K562 (cell line): ENCODE measurements around the gene ATXN7. TPM values are rescaled to one million over a fixed set of nuclear protein-coding genes. Genes with fewer than 3 reads are reported as not detected.

Experiments
- ATAC-seq: fragments of 200-7000 bp; cut with Tn5 transposase; 3 replicates; pipeline ENCODE4 v1.9.1; 2020; ENCODE audit warnings: moderate library complexity
- BruUV-seq: library from RNA; stranded (reverse); fragments of 400-500 nt; replicated peaks from 2 replicates; lab custom pipeline; 2021; lab: Mats Ljungman, UMichigan
- CTCF ChIA-PET: fragments of 300-600 bp; formaldehyde crosslinking; extraction: SDS; loops from one replicate; lab custom pipeline; 2021; ENCODE audit warnings: low intra/inter-chr PET ratio; lab: Yijun Ruan, JAX
- POLR2A ChIA-PET: fragments of 300-600, 350-650 bp; sonication (Branson Sonifier 250); formaldehyde crosslinking; extraction: SDS; loops from one replicate; lab custom pipeline; 2021; ENCODE audit warnings: antibody characterized with exemption, inconsistent platforms; lab: Yijun Ruan, JAX
- DNase-seq, 4 experiments: peaks; one replicate each; pipeline versions ENCODE4 v3.0.0 to v3.0.0-alpha.2; 2011 to 2018; ENCODE audit warnings: low spot score in 3 of 4, mixed read lengths in 3 of 4; ENCODE audit errors: extremely low read depth in 1 of 4
- FAIRE-seq: peaks from 2 replicates; lab custom pipeline; 2011; peaks lifted over from hg19 to GRCh38; lab: Jason Lieb, UNC
- H2AFZ ChIP-seq: 2 replicates; pipeline ENCODE4 v1.6.0; 2011; ENCODE audit warnings: low read depth, low read length, control low read depth, inconsistent platforms
- H3K27ac ChIP-seq: fragments of 200-600 bp; 3 replicates; pipeline ENCODE4 v1.8.0; 2011; ENCODE audit warnings: low read depth, mild to moderate bottlenecking, control low read depth, inconsistent platforms, low read length, moderate library complexity, mixed read lengths; ENCODE audit errors: extremely low read depth
- H3K27me3 ChIP-seq, 2 experiments: fragments of 300-600 bp in 1 of 2; 2 replicates in 1 of 2; 3 replicates in 1 of 2; pipeline versions ENCODE4 v1.6.0 to v1.8.0; 2011; ENCODE audit warnings: inconsistent platforms in 2 of 2, low read length in 2 of 2, mild to moderate bottlenecking in 1 of 2, mixed read lengths in 1 of 2, moderate library complexity in 1 of 2; ENCODE audit not compliant: control insufficient read depth in 2 of 2, insufficient read depth in 2 of 2
- H3K36me3 ChIP-seq: fragments of 300-600 bp; 3 replicates; pipeline ENCODE4 v1.8.0; 2011; ENCODE audit warnings: mild to moderate bottlenecking, low read length, inconsistent platforms; ENCODE audit not compliant: control insufficient read depth, insufficient read depth
- H3K4me1 ChIP-seq, 2 experiments: fragments of 200-600 bp in 1 of 2; replicated peaks in 1 of 2; 2 replicates in 1 of 2; 3 replicates in 1 of 2; pipeline versions ENCODE4 v1.5.1 to v1.8.0; 2011; ENCODE audit warnings: inconsistent platforms in 2 of 2, low read length in 2 of 2, mild to moderate bottlenecking in 1 of 2, mixed read lengths in 1 of 2, moderate library complexity in 1 of 2; ENCODE audit not compliant: control insufficient read depth in 2 of 2, insufficient read depth in 2 of 2
- H3K4me2 ChIP-seq: 2 replicates; pipeline ENCODE4 v1.6.1; 2011; ENCODE audit warnings: low read length, control low read depth, inconsistent platforms, mixed read lengths; ENCODE audit not compliant: insufficient read depth
- H3K4me3 ChIP-seq: fragments of 200-600 bp; sonication (generic), shearing (Covaris generic); 2 replicates; pipeline ENCODE4 v1.5.1; 2016; ENCODE audit warnings: control low read depth, inconsistent platforms
- H3K79me2 ChIP-seq: fragments of 200-600 bp; 3 replicates; pipeline ENCODE4 v1.8.0; 2011; ENCODE audit warnings: low read length, inconsistent platforms; ENCODE audit not compliant: control insufficient read depth, insufficient read depth
- H3K9ac ChIP-seq, 2 experiments: 2 replicates each; pipeline versions ENCODE4 v1.6.0 to v1.6.1; 2011; ENCODE audit warnings: low read depth in 2 of 2, low read length in 2 of 2, control low read depth in 1 of 2, inconsistent platforms in 1 of 2, mild to moderate bottlenecking in 1 of 2, mixed read lengths in 1 of 2; ENCODE audit not compliant: insufficient read depth in 1 of 2
- H3K9me1 ChIP-seq: one replicate; pipeline ENCODE4 v1.6.0; 2011; ENCODE audit warnings: inconsistent platforms, mild to moderate bottlenecking, low read length, moderate library complexity; ENCODE audit not compliant: control insufficient read depth, insufficient read depth
- H3K9me3 ChIP-seq: replicated peaks from 2 replicates; pipeline ENCODE4 v1.5.1; 2011; ENCODE audit warnings: low read depth, low read length, inconsistent platforms; ENCODE audit not compliant: control insufficient read depth, insufficient read depth
- H4K20me1 ChIP-seq: replicated peaks from 2 replicates; pipeline ENCODE4 v1.6.1; 2011; ENCODE audit warnings: low read length, inconsistent platforms, mixed read lengths; ENCODE audit not compliant: control insufficient read depth, insufficient read depth
- BRCA1 ChIP-seq, 2 experiments: fragments of 450-650 bp in 1 of 2; sonication (generic) in 1 of 2; formaldehyde crosslinking in 1 of 2; IDR thresholded peaks; 2 replicates each; pipeline versions ENCODE4 v1.5.0 to v1.6.1; 2017 to 2020; ENCODE audit warnings: mild to moderate bottlenecking in 1 of 2, missing genetic modification reagents in 1 of 2
- POLR2G ChIP-seq: fragments of 200-400 bp; formaldehyde crosslinking; IDR thresholded peaks from 2 replicates; pipeline ENCODE4 v1.6.1; 2017; ENCODE audit warnings: low read depth, mild to moderate bottlenecking, antibody characterized with exemption, low read length, moderate library complexity
- SPI1 ChIP-seq: IDR thresholded peaks from 2 replicates; pipeline ENCODE4 v1.6.1; 2011; ENCODE audit warnings: low read depth, low read length, control low read depth, borderline replicate concordance
- ZFX ChIP-seq: sonication (generic); formaldehyde crosslinking; IDR thresholded peaks from 2 replicates; pipeline ENCODE4 v1.8.0; 2022; ENCODE audit warnings: mild to moderate bottlenecking, missing genetic modification reagents, moderate library complexity
- ZNF175 ChIP-seq: fragments of 200-800 bp; sonication (Bioruptor generic); IDR thresholded peaks from 2 replicates; pipeline ENCODE4 v1.6.1; 2016; ENCODE audit warnings: low read depth, mild to moderate bottlenecking, missing genetic modification characterization, missing compliant biosample characterization
- ZNF384 ChIP-seq: IDR thresholded peaks from 2 replicates; pipeline ENCODE4 v1.6.1; 2012; ENCODE audit warnings: low read depth, low read length, improper control_type of control experiment
- WGBS: fragments of 100-300 bp; shearing (Covaris generic); methylation state at CpG from one replicate; pipeline ENCODE4 v1.1.6; 2016; ENCODE audit warnings: low coverage, mixed read lengths; ENCODE audit not compliant: insufficient coverage; ENCODE audit errors: missing lambda C conversion rate; 5-methylcytosine and 5-hydroxymethylcytosine counted together
- in situ Hi-C: fragments of 300-500 bp; cut with MboI; formaldehyde crosslinking; loops from 4 replicates; pipeline ENCODE4 v1.15.0; 2018; ENCODE audit warnings: inconsistent platforms, mixed read lengths
- intact Hi-C: fragments of 100-400 bp; cut with micrococcal nuclease; formaldehyde crosslinking; loops from 2 replicates; pipeline ENCODE4 v1.14.2; 2022
- polyA plus RNA-seq, 8 experiments: library from polyadenylated mRNA; depleted of rRNA in 4 of 8; stranded (reverse) in 5 of 8; unstranded in 3 of 8; fragments of >200 nt; fragmentation: Nextera tagmentation in 2 of 8; fragmentation: Illumina TruSeq in 1 of 8; extraction: Ambion mirVana in 2 of 8; extraction: Trizol in 1 of 8; gene quantifications; 2 replicates each; pipeline versions ENCODE4 v1.2.1 to v1.2.3, GENCODE V29; 2011 to 2014; ENCODE audit warnings: inconsistent platforms in 1 of 8, missing spikeins in 1 of 8
- total RNA-seq, 7 experiments: library from RNA; depleted of rRNA in 6 of 7; stranded (reverse); fragments of >200 nt in 6 of 7; fragmentation: Illumina TruSeq in 2 of 7; extraction: Trizol in 2 of 7; gene quantifications; 2 replicates each; pipeline versions ENCODE4 v1.2.1 to v1.2.3, GENCODE V29; 2011 to 2021; ENCODE audit warnings: low replicate concordance in 1 of 7
- TF ChIP-seq, protein P1 (sequence below), 3 experiments: fragments of 200-800 bp in 1 of 3; fragments of 250-450 bp in 1 of 3; fragments of 450-650 bp in 1 of 3; sonication (Bioruptor Pico) in 1 of 3; sonication (Bioruptor generic) in 1 of 3; formaldehyde crosslinking in 1 of 3; IDR thresholded peaks; 2 replicates each; pipeline versions ENCODE4 v1.6.1 to v1.8.0; 2016 to 2022; ENCODE audit warnings: mild to moderate bottlenecking in 2 of 3, missing genetic modification characterization in 2 of 3, missing compliant biosample characterization in 1 of 3, moderate library complexity in 1 of 3

The ATXN7 gene
- total and polyA plus RNA-seq, 9 of the 15 experiments (the other 6 are each of a cell fraction or from before 2014, with no cell fraction given): 0.41 to 9.2 (median 6.7) TPM

DNA sequence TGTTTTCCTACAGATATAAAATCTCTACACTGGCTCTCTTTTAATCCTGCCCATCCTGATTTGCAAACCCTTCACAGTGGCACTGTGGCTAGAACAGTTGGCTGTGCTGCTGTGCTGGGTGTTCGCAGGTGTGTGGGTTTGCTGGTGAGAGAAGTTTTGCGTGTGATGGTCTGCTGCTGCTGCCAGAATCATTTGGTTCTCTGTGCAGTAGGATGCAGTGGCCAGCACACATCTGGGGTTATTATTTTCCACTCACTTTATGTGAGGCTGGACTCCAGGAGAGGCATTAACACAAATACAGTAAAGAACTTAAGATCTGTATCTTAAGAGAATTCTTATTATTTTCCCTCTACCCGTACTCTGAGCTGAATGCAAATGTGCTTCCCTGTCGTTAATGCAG, 175.7 kb downstream of the ATXN7 start:
- peaks cover 0 to 6% of the 10 kb centered on the region in 2 experiments; a peak in 1 of 5 replicates for H3K27me3 ChIP-seq
- no peak overlapping the region for H3K4me2 ChIP-seq
- no peak overlapping the region for H3K4me3 ChIP-seq
- FAIRE-seq (no peak), DNase-seq (no peak), ATAC-seq (no peak)
- intact Hi-C loops: no loop called here
- no peak overlapping the region for H3K27ac ChIP-seq
- no peaks in the 10 kb centered on the region for H4K20me1 ChIP-seq
- TF ChIP-seq, protein P1, sequence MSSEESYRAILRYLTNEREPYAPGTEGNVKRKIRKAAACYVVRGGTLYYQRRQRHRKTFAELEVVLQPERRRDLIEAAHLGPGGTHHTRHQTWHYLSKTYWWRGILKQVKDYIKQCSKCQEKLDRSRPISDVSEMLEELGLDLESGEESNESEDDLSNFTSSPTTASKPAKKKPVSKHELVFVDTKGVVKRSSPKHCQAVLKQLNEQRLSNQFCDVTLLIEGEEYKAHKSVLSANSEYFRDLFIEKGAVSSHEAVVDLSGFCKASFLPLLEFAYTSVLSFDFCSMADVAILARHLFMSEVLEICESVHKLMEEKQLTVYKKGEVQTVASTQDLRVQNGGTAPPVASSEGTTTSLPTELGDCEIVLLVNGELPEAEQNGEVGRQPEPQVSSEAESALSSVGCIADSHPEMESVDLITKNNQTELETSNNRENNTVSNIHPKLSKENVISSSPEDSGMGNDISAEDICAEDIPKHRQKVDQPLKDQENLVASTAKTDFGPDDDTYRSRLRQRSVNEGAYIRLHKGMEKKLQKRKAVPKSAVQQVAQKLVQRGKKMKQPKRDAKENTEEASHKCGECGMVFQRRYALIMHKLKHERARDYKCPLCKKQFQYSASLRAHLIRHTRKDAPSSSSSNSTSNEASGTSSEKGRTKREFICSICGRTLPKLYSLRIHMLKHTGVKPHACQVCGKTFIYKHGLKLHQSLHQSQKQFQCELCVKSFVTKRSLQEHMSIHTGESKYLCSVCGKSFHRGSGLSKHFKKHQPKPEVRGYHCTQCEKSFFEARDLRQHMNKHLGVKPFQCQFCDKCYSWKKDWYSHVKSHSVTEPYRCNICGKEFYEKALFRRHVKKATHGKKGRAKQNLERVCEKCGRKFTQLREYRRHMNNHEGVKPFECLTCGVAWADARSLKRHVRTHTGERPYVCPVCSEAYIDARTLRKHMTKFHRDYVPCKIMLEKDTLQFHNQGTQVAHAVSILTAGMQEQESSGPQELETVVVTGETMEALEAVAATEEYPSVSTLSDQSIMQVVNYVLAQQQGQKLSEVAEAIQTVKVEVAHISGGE (CRISPR knock-in tag; IDR thresholded peaks at IDR 0.05): peak in 1 of 3 experiments; percentile 18; a peak in 1 of 6 replicates
- TF ChIP-seq ZNF175 (CRISPR knock-in tag) (no peak), BRCA1 (IDR thresholded peaks at IDR 0.05) (no peak), BRCA1 (CRISPR knock-in tag; IDR thresholded peaks at IDR 0.05) (no peak), SPI1 (no peak), ZNF384 (no peak), POLR2G (no peak), ZFX (CRISPR knock-in tag) (no peak)
- ChIA-PET POLR2A (interaction anchor here (0.8 kb wide), 1 partner anchor 10 kb away, joined by 3 read pairs; no protein-coding TSS in a partner anchor), CTCF (no interaction called here)
- no peaks in the 10 kb centered on the region for H3K9me3 ChIP-seq
- in situ Hi-C loops: no loop called here
- no peak overlapping the region for H3K9ac ChIP-seq
- H3K9me1 ChIP-seq: no peaks in the 10 kb centered on the region
- no peaks in the 10 kb centered on the region for H3K4me1 ChIP-seq
- no peaks in the 10 kb centered on the region for H3K36me3 ChIP-seq
- no peaks in the 10 kb centered on the region for H3K79me2 ChIP-seq
- BruUV-seq: no TSS peak
- H2AFZ ChIP-seq: no peak overlapping the region
- 6% methylated on average over 4 of the region's 4 CpGs for whole genome bisulfite sequencing
